Body of pancreas (tissue), 4 donors: ENCODE results near the gene NUDT2. TPM values are rescaled to one million over a fixed set of nuclear protein-coding genes. Genes with fewer than 3 reads are reported as not detected.
"Not testable (repeated sequence)": the region's sequence is repeated elsewhere in the genome, so short reads cannot be mapped to it uniquely, and the experiment has no call there.

Experiments
- ATAC-seq: fragments of 150-250 bp; one replicate; pipeline ENCODE4 v1.9.1; 2016
- DNase-seq, 4 donors: peaks; one replicate each; pipeline ENCODE4 v3.0.0-alpha.2; 2019
- H3K27ac ChIP-seq, 4 donors: fragments of 200-600 bp; sonication (generic); 1 replicate in 3 of 4; 2 replicates in 1 of 4; pipeline versions ENCODE4 v1.5.1 to v1.6.1; 2016 to 2019; ENCODE audit warnings: mild to moderate bottlenecking in 1 of 4, mixed read lengths in 1 of 4, moderate library complexity in 1 of 4
- H3K27me3 ChIP-seq, 2 donors: fragments of 200-600 bp; sonication (generic); one replicate each; pipeline ENCODE4 v1.6.0; 2016; ENCODE audit warnings: mild to moderate bottlenecking in 1 of 2
- H3K36me3 ChIP-seq, 2 donors: fragments of 200-600 bp; sonication (generic); replicated peaks in 1 of 2; 2 replicates each; pipeline ENCODE4 v1.5.1; 2016; ENCODE audit warnings: low read depth in 2 of 2; ENCODE audit not compliant: insufficient read depth in 1 of 2
- H3K4me1 ChIP-seq: fragments of 200-600 bp; sonication (generic); one replicate; pipeline ENCODE4 v1.6.0; 2016
- H3K4me3 ChIP-seq, 2 donors: fragments of 200-600 bp; sonication (generic); 1 replicate in 1 of 2; 2 replicates in 1 of 2; pipeline ENCODE4 v1.5.1; 2016 to 2019
- H3K9me3 ChIP-seq, 3 donors: fragments of 200-600 bp; sonication (generic); 1 replicate in 2 of 3; 2 replicates in 1 of 3; pipeline ENCODE4 v1.5.1; 2016
- POLR2A ChIP-seq, 3 donors: fragments of 450-650 bp; IDR thresholded peaks; one replicate each; pipeline ENCODE4 v1.6.1; 2016; ENCODE audit warnings: antibody characterized with exemption in 3 of 3, mild to moderate bottlenecking in 2 of 3
- WGBS, 2 donors: methylation state at CpG; one replicate each; pipeline ENCODE4 v1.1.5; 2017; 5-methylcytosine and 5-hydroxymethylcytosine counted together
- intact Hi-C: fragments of 100-400 bp; cut with DNase I; formaldehyde crosslinking; loops from one replicate; pipeline ENCODE4 v1.15.1; 2023
- total RNA-seq, 2 donors: library from RNA; depleted of rRNA; stranded (reverse); fragments of >200 nt; gene quantifications; one replicate each; pipeline ENCODE4 v1.1.0, GENCODE V29; 2016
- TF ChIP-seq, protein P1 (sequence below), 7 experiments: fragments of 450-650 bp in 4 of 7; fragments of 200-600 bp in 3 of 7; sonication (generic) in 3 of 7; IDR thresholded peaks; one replicate each; pipeline ENCODE4 v1.5.1; 2016 to 2019; ENCODE audit warnings: antibody characterized with exemption in 7 of 7

Gene NUDT2
- total RNA-seq, 2 donors from 2014 or later, result 9.2 to 14.0 TPM

DNA sequence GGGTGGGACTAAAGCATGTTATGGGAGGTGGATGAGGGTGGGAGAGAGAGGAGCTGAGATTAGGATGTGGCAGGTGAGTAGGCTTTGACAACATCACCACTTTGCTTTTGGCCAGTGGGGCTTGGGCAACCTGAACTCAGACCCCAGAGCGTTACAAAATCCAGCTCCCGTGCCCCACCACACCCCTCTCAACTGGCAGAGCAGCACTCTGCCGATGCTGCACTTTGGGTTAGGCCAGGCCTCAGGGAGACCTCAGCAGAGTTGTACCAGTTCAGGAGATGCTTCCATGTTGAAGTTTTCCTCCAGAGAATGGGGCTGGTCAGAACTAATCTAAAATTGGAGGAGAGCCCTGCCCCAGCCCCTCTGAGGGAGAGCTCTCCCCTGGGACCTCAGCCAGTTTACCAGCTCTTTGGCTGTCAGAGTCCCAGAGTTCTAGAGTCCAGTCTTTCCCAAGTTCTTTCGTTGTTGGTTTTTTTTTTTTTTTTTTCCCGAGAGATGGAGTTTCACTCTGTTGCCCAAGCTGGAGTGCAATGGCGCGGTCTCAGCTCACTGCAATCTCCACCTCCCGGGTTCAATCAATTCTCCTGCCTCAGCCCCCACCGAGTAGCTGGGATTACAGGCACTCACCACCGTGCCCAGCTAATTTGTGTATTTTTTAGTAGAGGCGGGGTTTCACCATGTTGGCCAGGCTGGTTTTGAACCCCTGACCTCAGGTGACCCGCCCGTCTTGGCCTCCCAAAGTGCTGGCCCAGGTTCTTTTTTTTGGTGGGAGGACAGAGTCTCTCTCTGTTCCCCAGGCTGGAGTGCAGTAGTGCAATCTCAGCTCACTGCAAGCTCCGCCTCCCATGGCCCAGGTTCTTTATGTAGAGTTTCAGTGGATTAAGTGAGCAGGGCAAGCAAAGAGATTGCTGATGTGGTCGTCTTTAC lies 17.8 kb downstream of the NUDT2 start:
- no peaks in the 10 kb centered on the region for H3K9me3 ChIP-seq
- TF ChIP-seq, protein P1, sequence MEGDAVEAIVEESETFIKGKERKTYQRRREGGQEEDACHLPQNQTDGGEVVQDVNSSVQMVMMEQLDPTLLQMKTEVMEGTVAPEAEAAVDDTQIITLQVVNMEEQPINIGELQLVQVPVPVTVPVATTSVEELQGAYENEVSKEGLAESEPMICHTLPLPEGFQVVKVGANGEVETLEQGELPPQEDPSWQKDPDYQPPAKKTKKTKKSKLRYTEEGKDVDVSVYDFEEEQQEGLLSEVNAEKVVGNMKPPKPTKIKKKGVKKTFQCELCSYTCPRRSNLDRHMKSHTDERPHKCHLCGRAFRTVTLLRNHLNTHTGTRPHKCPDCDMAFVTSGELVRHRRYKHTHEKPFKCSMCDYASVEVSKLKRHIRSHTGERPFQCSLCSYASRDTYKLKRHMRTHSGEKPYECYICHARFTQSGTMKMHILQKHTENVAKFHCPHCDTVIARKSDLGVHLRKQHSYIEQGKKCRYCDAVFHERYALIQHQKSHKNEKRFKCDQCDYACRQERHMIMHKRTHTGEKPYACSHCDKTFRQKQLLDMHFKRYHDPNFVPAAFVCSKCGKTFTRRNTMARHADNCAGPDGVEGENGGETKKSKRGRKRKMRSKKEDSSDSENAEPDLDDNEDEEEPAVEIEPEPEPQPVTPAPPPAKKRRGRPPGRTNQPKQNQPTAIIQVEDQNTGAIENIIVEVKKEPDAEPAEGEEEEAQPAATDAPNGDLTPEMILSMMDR (IDR thresholded peaks at IDR 0.05), result no peak
- no peak for TF ChIP-seq POLR2A (IDR thresholded peaks at IDR 0.05)
- intact Hi-C loops, result no loop called here
- no peak for DNase-seq
- no peak overlapping the region for H3K4me3 ChIP-seq
- ATAC-seq, result no peak
- H3K27me3 ChIP-seq, result no peaks in the 10 kb centered on the region
- WGBS, 2 donors, result 75 to 77% methylated on average over 13 to 15 of the region's 15 CpGs
- H3K27ac ChIP-seq, result peak overlapping the region in 2 of 4 donors; percentile 31 to 38
- no peaks in the 10 kb centered on the region for H3K36me3 ChIP-seq
- H3K4me1 ChIP-seq, result peaks cover 63% of the 10 kb centered on the region

DNA sequence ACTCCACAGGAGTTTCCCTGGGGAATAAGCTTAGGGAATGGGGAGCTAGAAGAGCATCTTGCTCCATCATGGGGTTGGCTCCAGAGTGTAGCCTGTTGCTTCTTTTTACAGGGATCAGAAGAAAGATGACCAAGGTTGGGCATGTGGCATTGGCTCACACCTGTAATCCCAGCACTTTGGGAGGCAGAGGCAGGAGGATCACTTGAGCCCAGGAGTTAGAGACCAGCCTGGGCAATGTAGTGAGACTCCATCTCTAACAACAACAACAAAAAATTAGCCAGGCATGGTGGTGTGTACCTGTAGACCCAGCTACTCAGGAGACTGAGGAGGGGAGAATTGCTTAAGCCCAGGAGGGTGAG lies 18.4 kb downstream of the NUDT2 start:
- H3K27me3 ChIP-seq, result no peaks in the 10 kb centered on the region
- H3K27ac ChIP-seq, result peak overlapping the region in 1 of 4 donors; percentile 38
- ATAC-seq (no peak), DNase-seq (no peak)
- no peaks in the 10 kb centered on the region for H3K9me3 ChIP-seq
- no peaks in the 10 kb centered on the region for H3K36me3 ChIP-seq
- H3K4me3 ChIP-seq, result no peak overlapping the region
- intact Hi-C loops, result no loop called here
- H3K4me1 ChIP-seq, result peaks cover 60% of the 10 kb centered on the region
- TF ChIP-seq, protein P1 (IDR thresholded peaks at IDR 0.05), result no peak
- TF ChIP-seq POLR2A (IDR thresholded peaks at IDR 0.05), result no peak

DNA sequence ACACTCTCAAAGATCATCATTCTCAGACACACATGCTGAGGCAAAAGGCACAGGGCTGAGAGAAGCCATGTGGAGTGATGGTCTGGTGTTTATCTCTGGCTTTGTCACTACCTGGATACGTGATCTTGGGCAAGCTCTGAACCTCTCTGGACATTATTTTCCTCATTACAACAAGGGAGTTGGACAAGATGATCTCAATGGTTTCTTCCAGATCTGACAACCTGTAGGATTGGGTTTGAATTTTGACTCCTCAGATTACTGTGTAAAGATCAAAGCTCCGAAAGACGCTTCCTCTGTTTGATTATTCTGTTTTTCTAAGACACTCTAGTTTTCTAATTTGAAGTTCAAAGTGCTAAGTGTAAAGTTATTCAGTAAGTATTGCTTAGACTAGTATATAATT lies 20.0 kb downstream of the NUDT2 start:
- DNase-seq, result no peak
- 90 to 92% methylated on average over 3 of the region's 3 CpGs for WGBS, 2 donors
- Histone ChIP-seq H3K27me3 (no peaks in the 10 kb centered on the region), H3K4me1 (peaks cover 50% of the 10 kb centered on the region), H3K9me3 (no peaks in the 10 kb centered on the region), H3K4me3 (no peak overlapping the region), H3K36me3 (no peaks in the 10 kb centered on the region), H3K27ac (no peak overlapping the region)
- TF ChIP-seq, protein P1 (IDR thresholded peaks at IDR 0.05), result no peak
- TF ChIP-seq POLR2A (IDR thresholded peaks at IDR 0.05), result no peak
- no peak for ATAC-seq
- intact Hi-C loops, result no loop called here

DNA sequence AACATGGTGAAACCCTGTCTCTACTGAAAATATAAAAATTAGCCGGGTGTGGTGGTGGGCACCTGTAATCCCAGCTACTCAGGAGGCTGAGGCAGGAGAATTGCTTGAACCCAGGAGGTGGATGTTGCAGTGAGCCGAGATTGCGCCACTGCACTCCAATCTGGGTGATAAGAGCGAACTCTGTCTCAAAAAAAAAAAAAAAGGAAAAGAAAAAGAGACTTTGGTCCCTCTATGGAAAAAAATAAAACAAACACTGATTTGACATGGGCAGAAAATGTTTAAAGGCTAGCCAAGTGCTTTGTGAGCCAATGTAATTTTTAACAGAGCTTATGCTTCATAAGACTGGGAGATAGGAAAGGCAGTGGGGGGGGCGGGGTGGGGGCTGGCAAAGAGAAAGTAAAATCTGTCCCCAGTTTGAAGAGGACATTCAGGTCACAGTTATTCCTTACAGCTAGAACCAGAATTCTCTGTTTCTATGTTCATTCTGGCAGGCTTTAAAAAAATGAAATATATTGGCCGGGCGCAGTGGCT lies 22.8 kb downstream of the NUDT2 start:
- Histone ChIP-seq H3K27ac (peak overlapping the region; percentile 74 to 91 (median 80)), H3K4me1 (peaks cover 24% of the 10 kb centered on the region)
- ATAC-seq (peak; percentile 100), DNase-seq (peak; percentile 57 to 80 (median 67))
- WGBS, 2 donors, result 29 to 32% methylated on average over 7 of the region's 7 CpGs
- intact Hi-C loops, H3K9me3 ChIP-seq, H3K27me3 ChIP-seq, H3K4me3 ChIP-seq, H3K36me3 ChIP-seq: not testable (repeated sequence)

DNA sequence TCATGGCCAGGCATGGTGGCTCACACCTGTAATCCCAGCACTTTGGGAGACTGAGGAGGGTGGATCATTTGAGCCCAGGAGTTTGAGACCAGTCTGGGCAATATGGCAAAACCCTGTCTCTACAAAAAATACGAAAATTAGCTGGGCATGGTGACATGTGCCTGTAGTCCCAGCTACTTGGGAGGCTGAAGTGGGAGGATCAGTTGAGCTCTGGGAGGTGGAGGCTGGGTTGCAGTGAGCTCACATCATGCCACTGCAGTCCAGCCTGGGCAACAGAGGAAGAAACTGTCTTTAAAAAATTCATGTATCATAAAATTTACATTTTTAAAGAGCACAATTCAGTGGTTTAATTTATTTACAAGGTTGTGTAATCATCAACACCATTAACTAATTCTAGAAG lies 23.6 kb downstream of the NUDT2 start:
- H3K36me3 ChIP-seq, DNase-seq, ATAC-seq, H3K27me3 ChIP-seq, intact Hi-C loops, H3K9me3 ChIP-seq, H3K4me3 ChIP-seq: not testable (repeated sequence)
- Histone ChIP-seq H3K4me1 (peaks cover 18% of the 10 kb centered on the region), H3K27ac (peak overlapping the region in 3 of 4 donors; percentile 75 to 91 (median 85))
- 71 to 96% methylated on average over 1 of the region's 1 CpG for WGBS, 2 donors
